GM19467 (cell line): ENCODE measurements around the gene DNAJA2.
"Not testable (repeated sequence)": the region's sequence is repeated elsewhere in the genome, so short reads cannot be mapped to it uniquely, and the experiment has no call there.

Source experiments
- ATAC-seq: cut with Tn5 transposase; IDR thresholded peaks from one replicate; pipeline ENCODE4 v1.9.1; 2021; ENCODE audit warnings: mild to moderate bottlenecking, moderate library complexity; ENCODE audit not compliant: unreplicated experiment

The DNAJA2 gene

DNA sequence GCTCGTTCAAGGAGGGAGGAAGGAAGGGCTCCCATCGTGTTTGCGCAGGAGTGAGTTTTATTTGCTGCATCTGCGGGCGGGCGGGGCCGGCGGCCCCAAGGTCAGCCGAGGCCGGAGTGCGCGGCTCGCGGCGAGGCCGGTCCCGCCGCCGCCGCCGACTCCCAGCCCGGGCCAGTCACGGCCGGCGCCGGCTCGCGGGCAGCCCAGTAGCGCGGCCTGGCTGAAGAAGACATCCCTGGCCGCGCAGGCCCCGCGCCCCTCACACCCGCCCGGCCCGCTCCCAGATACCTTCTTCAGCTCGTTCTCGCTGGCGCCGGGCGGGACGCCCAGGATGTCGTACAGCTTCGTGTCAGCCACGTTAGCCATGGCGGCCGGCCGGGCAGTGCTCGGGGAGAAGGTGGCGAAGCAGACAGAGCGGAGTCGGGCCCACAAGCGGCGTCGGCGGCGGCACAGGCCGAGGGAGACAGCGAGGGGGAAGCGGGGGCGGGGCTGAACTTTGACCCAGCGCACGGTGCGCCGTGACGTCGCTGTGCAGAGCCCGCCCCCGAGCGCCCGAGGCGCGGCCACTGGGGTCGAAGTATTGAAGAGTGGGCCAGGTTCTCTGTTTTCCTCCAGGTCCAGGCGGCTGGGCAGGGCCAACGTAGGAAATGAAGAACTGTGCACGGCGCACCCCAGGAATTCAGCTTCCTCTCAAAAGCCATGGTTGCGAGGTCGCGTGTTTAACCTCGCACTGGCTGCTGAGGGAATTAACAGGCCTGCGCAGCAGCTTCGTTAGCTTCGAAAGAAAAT is at the start of gene DNAJA2:
TSS of gene DNAJA2 (minus strand) at position 468 of the 789 bp plus-strand sequence. CDS start at position 366, 102 bp downstream.
- peak; percentile 89 for ATAC-seq

DNA sequence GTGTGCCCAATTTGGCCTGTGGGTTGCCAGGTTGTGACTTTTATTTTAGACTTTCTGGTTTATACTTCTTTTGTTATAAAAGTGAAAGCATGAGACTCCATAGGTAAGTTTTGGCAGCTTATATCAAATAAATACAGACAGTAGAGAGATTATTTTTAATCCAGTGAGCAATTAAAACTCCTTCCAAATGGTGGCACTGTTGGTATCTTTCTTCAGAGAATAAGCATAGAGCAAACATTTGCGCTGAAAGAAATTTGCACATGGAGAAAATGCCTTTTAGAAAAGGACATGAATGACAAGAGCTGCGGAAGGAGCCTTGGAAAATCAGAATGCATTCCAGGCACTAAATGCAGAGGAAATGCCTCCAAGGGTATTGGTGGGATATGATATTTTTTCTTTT is 46.1 kb upstream of the DNAJA2 start:
- no peak for ATAC-seq

DNA sequence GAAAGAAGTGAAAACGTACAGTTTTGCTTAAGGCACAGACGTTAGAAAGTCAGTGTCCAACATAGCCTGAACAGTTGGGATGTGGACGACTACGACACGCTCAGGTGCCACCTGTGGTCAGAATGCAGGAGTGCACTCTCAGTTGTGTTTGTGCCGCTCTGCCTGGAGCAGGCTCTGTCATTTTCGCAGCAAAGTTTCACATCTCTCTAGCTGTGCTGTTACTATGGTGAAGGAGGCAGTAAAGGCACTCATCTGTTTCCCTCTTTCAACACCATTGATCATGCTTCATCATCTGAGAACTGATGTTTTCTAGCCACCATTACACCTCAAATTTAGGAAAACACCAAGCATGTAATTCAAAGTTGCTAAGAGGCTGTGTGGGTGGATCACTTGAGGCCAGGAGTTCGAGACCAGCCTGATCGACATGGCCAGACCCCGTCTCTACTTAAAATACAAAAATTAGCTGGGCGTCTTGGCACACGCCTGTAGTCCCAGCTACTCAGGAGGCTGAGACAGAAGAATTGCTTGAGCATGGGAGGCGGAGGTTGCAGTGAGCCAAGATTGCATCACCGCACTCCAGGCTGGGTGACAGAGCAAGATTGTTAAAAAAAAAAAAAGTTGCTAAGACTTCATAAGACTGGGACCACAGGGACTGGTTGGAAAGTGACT is 44.9 kb upstream of the DNAJA2 start:
- peak; percentile 99 for ATAC-seq

DNA sequence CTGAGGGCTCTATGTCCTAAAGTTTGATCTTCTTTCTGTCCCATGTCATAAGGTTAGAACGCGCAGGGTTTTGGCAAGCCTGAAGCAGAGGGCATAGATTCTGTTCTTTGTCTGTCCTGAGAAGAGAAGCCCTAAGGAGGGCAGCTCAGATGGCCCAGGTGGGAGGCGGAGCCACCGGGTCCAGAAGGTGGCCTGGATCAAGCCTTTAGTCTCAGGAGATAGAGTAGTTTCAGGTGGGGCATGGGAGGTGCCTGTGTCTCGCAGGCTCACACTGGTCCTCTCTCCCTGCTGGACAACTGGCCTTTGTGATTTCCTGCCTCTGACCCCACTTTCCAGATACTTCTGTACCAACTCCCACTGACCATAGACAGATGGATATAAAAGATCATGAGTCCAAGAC is 44.2 kb upstream of the DNAJA2 start:
- ATAC-seq: no peak

DNA sequence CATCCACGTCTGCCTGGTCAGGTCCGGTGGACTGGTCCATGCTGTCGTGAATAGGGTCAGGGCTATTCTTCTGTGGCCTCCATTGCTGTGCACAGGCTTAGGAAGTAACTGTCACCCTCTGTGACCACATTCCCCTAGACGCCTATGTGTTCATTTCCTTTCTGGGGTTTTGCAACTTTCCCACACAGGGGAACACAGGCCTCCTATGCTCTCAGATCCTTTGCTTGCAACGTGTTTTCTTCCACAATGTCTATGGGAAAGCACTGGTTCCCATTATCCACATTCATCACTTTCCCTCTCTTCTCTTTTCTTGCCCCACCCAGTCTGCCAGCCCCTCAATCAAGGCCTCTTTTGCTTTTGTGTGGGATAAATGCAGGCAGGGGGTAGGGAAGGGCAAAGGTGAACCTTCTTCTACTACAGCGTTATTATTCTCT is 43.2 kb upstream of the DNAJA2 start:
- no peak for ATAC-seq

DNA sequence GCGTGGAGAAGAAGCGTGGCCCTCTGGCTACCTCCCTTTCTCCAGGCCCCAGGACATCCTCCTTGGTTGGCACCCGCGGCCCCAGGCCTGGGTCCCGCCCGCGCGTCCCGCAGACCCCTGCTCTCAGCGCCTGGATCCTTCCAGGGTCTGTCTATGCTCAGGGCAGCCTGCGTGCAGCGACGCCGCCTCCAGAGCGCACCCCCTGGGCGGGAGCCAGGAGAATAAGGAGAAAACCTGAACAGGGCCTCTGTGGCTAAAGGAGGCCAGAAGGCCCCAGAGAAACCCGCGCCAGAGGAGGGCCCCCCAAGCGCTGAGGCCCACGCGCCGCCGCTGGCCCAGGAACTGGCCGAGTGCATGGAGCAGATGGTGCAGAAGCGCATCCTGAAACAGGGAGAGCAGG is 40.4 kb upstream of the DNAJA2 start:
- ATAC-seq: no peak

DNA sequence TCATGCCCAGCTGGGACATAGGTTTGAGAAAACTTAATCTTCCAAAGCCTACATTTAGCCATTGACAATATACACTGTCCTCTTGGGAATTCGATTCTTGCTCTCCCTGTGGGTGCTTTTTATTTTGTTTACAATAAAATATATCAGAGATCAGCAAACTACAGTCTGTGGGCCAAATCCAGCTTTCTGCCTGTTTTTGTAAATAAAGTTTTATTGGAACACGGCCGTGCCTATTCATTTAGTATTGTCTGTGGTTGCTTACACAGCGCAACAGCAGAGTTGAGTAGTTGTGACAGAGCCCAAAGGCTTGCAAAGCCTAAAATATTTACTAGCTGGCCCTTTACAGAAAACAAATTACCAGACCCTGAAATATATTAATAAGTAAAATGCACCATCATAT is 39.7 kb upstream of the DNAJA2 start:
- no peak for ATAC-seq

DNA sequence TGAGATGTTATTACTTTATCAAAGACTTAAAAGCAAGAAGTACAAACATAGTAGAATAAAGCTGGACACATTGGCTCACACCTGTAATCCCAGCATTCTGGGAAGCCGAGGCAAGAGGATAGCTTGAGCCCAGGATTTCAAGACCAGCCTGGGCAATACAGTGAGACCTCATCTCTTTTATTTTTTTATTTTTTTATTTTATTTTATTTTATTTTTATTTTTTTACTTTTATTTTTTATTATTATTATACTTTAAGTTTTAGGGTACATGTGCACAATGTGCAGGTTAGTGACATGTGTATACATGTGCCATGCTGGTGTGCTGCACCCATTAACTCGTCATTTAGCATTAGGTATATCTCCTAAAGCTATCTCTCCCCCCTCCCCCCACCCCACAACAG is 37.3 kb upstream of the DNAJA2 start:
- ATAC-seq: not testable (repeated sequence)

DNA sequence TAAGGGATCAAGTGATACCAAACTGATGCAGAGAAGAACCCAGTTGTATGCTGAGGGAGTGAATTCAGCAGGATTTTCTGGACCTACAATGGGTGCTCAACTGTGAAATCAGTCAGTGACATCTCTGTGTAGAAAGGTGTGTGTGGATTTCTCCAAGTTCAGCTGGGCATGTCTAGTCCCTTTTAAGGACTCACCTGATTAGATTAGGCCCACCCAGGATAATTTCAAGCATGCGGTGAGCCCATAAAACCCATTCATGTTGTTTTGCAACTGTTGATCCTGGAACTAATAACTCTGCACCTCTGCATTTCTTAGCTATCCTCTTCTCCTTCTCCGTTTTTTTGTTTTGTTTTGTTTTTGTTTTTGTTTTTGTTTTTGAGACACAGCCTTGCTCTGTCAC is 35.1 kb upstream of the DNAJA2 start:
- no peak for ATAC-seq

DNA sequence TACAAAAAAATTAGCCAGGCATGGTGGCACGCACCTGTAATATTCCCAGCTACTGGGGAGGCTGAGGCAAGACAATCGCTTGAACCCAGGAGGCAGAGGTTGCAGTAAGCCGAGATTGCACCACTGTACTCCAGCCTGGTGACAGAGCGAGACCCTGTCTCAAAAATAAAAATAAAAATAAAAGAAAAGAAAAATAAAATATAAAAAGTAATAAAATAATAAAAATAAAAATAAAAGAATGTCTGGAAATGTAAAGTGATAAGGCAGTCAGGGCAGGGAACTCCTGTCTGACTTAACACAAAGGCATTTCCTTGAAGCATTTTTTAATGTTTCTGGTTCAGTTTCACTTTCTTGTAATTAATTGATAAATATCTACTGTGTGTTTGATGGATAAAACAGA is 34.7 kb upstream of the DNAJA2 start:
- ATAC-seq: no peak

DNA sequence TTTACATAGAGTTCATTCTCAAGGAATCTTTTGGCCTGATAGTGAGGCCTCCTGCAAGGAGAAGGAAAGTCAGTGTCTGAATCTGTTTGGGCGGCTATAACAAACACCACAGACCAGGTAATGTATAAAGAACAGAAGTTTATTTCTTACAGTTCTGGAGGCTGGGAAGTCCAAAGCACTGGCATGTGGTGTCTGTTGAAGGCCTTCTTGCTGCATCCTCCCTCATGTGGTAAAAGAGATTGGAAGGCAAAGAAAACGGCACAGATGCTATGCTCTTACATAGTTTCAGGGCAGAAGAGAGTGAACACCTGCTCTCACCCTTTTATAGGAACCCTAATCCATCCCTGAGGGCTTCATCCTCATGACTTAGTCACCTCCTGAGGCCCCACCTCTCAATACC is 31.2 kb upstream of the DNAJA2 start:
- ATAC-seq: no peak

DNA sequence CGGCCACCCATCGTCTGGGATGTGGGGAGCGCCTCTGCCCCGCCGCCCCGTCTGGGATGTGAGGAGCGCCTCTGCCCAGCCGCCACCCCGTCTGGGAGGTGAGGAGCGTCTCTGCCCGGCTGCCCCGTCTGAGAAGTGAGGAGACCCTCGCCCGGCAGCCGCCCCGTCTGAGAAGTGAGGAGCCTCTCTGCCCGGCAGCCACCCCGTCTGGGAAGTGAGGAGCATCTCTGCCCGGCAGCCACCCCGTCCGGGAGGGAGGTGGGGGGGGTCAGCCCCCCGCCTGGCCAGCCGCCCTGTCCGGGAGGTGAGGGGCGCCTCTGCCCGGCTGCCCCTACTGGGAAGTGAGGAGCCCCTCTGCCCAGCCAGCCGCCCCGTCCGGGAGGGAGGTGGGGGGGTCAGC is 26.6 kb upstream of the DNAJA2 start:
- not testable (repeated sequence) for ATAC-seq

DNA sequence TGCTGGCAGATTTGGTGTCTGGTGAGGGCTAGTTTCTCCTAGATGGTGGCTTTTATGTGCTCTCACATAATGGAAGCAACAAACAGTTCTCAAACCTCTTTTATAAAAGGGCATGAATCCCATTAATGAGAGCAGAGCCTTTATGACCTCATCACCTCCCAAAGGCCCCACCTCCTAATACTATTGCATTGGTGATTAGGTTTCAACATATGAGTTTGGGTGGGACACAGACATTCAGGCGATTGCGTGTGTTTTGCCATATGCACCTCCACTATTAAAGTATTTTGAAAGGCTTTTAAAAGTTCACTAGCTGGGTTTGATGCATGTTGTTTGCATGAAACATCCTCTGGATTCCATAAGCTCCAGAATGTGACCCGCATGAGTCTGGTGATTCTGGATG is 24.4 kb upstream of the DNAJA2 start:
- no peak for ATAC-seq

DNA sequence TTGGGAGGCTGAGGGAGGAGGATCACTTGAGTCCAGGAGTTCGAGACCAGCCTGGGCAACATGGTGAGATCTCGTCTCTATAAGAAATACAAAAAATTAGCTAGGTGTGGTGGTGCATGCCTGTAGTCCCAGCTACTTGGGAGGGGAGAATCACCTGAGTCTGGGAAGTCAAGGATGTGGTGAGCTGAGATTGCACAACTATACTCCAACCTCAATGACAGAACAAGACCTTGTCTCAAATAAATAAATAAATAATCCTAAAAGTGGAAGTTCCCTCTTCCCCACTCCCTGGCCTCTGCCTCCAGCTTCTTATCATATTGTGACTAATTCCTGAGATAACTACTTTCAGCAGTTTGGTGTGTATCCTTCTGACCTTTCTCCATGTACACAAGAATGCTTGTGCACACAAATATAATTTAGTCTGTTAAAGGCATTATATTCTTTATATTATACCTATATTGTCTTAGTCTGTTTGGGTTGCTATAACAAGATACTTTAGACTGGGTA is 23.5 kb upstream of the DNAJA2 start:
- no peak for ATAC-seq

DNA sequence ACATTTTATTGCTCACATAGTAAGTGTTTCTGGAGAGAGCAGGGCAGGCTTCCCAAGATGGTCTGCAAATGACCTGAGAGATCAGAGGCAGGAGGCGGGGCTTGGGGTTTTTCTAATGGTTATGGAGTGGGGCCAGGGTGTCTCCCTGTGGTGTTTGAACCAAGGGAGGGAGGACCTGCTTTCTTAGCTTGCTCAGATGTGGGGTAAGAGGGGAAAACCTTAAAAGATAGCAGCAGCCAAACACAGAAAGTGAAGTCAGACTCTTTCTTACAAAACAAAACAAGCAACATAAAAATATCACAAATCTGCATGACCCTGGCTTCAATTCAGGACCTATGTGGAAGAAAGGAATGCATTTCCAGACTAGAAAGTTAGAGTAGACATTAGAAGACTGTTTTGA is 22.9 kb upstream of the DNAJA2 start:
- no peak for ATAC-seq

DNA sequence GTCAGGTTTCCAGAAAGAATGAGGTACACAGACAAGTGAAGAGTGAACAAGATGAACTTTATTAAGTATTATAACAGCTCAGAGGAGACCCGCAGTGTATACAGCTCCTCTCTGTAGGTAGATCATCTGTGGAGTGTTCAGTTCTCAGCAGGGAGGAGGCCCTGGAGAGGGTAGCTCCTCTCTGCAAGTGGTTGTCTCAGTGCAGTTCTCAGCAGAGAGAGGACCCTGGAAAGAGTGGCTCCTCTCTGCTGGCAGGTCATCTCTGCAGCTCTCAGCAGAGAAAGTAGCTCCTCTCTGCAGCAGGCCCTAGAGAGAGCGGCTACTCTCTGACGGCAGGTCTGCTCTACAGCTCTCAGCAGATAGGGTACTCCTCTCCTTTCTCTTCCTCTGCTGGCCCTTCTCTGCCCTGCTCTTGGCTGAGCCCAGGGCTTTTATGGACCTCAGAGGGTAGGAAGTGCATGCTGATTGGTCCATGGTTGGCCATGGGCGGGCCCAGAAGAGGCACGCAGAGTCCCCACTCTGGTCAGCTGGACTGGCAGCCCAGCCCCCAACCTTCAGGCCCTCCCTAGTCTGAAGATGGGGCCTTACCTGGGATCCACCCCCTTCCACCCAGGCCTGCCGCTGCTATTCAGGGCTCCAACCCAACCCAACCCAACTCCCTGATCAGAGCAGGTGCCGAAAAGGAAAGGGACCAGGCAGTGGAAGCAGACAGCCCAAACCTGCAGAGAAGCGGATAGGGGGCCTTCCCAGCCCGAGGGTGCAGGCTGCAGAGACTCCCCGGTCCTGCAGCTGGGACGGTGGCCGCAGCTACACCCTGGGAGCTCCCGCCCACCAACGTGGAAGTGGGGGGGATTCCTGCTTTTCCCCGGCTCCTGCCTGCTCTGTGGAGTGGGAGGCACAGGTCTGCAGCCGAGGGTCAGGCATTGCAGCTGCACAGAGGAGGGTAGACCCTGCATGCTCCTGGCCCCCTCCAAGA is 18.5 kb upstream of the DNAJA2 start:
- ATAC-seq: no peak

DNA sequence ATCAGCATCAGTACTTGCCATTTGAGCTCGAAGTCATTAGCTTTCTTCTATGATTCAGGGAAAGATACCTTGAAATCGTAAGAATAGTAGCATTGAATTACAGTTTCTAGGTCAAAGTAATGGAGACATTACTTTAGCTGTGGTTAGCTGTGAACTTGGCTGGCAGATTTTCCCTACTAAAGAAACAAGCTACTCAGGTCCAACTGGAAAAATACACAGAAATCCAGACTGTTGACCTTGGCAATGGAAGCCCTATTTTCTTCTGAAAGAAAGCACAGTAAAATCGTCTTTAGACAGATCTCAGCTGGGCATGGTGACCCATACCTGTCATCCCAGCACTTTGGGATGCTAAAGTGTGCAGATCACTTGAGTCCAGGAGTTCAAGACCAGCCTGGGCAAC is 13.4 kb upstream of the DNAJA2 start:
- no peak for ATAC-seq

DNA sequence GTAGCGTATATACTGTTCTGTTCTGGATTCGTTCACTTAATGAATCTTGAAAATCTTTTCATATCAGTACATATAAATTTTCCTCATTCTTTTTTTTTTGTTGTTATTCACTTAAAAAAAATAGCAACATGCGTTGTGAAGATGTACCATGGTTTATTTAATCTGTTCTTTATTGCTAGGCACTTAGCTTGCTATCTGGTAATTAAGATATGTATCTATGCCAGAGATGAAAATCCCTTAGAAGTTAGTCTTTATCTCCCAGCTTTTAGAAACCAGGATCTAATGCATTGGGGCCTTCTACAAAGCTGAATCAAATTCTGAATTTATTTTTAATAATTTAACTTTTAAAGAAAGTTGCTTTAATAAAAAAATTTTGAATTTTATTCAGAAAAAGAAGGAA is 13.0 kb upstream of the DNAJA2 start:
- no peak for ATAC-seq

DNA sequence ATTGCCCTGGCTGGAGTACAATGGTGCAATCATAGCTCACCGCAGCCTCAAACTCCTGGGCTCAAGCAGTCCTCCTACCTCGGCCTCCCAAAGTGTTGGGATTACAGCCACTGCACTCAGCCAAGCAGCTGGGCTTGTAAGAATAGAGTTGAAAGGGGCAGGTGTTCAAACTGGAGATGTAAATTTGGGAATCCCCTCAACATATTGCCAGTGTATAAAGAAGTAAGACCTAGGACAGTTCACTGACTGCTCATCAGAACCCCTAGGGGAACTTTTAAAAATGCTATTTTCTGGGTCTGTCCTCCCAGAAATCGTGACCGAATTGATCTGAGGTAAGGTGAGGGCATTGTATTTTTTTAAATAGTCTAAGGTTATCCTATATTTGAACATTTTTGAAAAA is 8.9 kb upstream of the DNAJA2 start:
- no peak for ATAC-seq

DNA sequence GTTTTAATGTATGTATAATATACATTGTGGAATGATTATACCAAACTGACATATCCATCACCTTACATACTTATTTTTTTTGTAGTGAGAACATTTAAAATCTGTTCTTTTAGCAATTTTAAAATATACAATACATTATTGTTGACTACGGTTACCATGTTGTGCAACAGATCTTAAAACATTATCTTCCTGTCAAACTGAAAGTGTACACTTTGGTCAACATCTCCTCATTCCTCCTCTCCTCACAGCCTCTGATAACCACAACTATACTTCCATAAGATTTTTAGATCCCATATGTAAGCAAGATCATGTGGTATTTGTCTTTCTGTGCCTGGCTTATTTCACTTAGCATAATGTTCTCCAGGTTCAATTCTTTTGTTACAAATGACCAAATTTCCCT is 7.5 kb upstream of the DNAJA2 start:
- no peak for ATAC-seq

DNA sequence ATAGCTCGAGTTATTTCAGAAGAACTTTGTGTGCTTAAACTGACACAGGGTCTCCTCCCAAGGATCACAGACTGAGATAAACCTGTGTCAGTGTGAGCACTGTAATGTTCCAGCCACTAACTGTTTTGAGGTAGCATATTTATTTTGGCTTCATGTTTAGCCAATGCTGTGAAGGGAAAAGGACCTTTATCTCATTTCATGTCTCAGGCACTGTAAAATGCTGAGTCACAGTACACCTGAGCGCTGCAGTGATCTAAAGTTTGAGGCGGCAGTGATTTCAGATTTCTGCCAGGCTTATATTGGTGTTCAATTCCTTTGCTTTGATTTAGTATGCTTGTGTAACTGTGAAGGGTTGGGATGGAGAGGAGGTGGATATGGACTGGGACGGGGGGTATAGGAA is 3.1 kb upstream of the DNAJA2 start:
- ATAC-seq: no peak
